ENCODE measurements around the gene CACNG5.

Gene CACNG5

GRCh38 chr17:66932311-66932710 is 97.4 kb downstream of the CACNG5 start:
- no peak overlapping the region for H3K27ac ChIP-seq
- peaks cover 0 to 13% of the 10 kb centered on the region in 2 donors for H3K27me3 ChIP-seq
- no peak for DNase-seq
- H3K4me3 ChIP-seq, result no peak overlapping the region
- no peaks in the 10 kb centered on the region for H3K9me3 ChIP-seq
- no peak for TF ChIP-seq CTCF (IDR thresholded peaks at IDR 0.05)
- no peaks in the 10 kb centered on the region for H3K4me1 ChIP-seq
- H3K36me3 ChIP-seq, result no peaks in the 10 kb centered on the region
- intact Hi-C loops (cut with DNase I; ENCODE audit: low total_unique reads), result no loop called here

GRCh38 chr17:66934040-66934439 is 99.1 kb downstream of the CACNG5 start:
- no peak for DNase-seq
- no peaks in the 10 kb centered on the region for H3K4me1 ChIP-seq
- intact Hi-C loops (cut with DNase I; ENCODE audit: low total_unique reads), result no loop called here
- peaks cover 0 to 22% of the 10 kb centered on the region in 2 donors for H3K27me3 ChIP-seq
- no peaks in the 10 kb centered on the region for H3K9me3 ChIP-seq
- no peaks in the 10 kb centered on the region for H3K36me3 ChIP-seq
- no peak overlapping the region for H3K27ac ChIP-seq
- no peak for TF ChIP-seq CTCF (IDR thresholded peaks at IDR 0.05)
- H3K4me3 ChIP-seq, result no peak overlapping the region
